Parathyroid adenoma (tissue), 2 donors: ENCODE measurements around the gene ARHGEF6.

Experiments
- H2AFZ ChIP-seq: fragments of 300-600 bp; sonication (generic); one replicate; pipeline ENCODE4 v1.7.0; 2017; ENCODE audit warnings: antibody characterized with exemption, mild to moderate bottlenecking
- H3K27ac ChIP-seq: fragments of 300-600 bp; sonication (generic); one replicate; pipeline ENCODE4 v1.7.0; 2017
- H3K27me3 ChIP-seq: fragments of 300-600 bp; sonication (generic); one replicate; pipeline ENCODE4 v1.7.0; 2017; ENCODE audit warnings: low read length; ENCODE audit not compliant: control insufficient read depth, insufficient read depth
- H3K36me3 ChIP-seq: fragments of 300-600 bp; sonication (generic); one replicate; pipeline ENCODE4 v1.7.0; 2017; ENCODE audit warnings: low read length; ENCODE audit not compliant: control insufficient read depth, insufficient read depth
- H3K4me1 ChIP-seq: fragments of 300-600 bp; sonication (generic); one replicate; pipeline ENCODE4 v1.7.0; 2017; ENCODE audit warnings: control low read depth
- H3K4me2 ChIP-seq: fragments of 300-600 bp; sonication (generic); one replicate; pipeline ENCODE4 v1.7.0; 2017; ENCODE audit warnings: low read length
- H3K4me3 ChIP-seq: fragments of 300-600 bp; sonication (generic); one replicate; pipeline ENCODE4 v1.7.0; 2017; ENCODE audit warnings: low read depth, low read length
- H3K79me2 ChIP-seq: fragments of 300-600 bp; sonication (generic); one replicate; pipeline ENCODE4 v1.7.0; 2017; ENCODE audit warnings: control low read depth
- H3K9ac ChIP-seq: fragments of 300-600 bp; sonication (generic); one replicate; pipeline ENCODE4 v1.7.0; 2017; ENCODE audit warnings: mild to moderate bottlenecking
- H3K9me3 ChIP-seq: fragments of 300-600 bp; sonication (generic); one replicate; pipeline ENCODE4 v1.7.0; 2017; ENCODE audit warnings: low read length; ENCODE audit not compliant: control insufficient read depth
- CTCF ChIP-seq: fragments of 300-600 bp; sonication (generic); IDR thresholded peaks from one replicate; pipeline ENCODE4 v1.7.0; 2017; ENCODE audit warnings: antibody characterized with exemption, mild to moderate bottlenecking
- donor health status: primary hyperparathyroidism.

The ARHGEF6 gene

GRCh38 chrX:136658151-136658550 is 122.6 kb downstream of the ARHGEF6 start:
- TF ChIP-seq CTCF = no peak
- no peak overlapping the region for H3K4me3 ChIP-seq
- no peak overlapping the region for H3K9ac ChIP-seq
- no peak overlapping the region for H3K27ac ChIP-seq
- no peaks in the 10 kb centered on the region for H3K27me3 ChIP-seq
- no peak overlapping the region for H3K4me2 ChIP-seq
- H3K36me3 ChIP-seq = no peaks in the 10 kb centered on the region
- no peaks in the 10 kb centered on the region for H3K79me2 ChIP-seq
- H3K9me3 ChIP-seq = no peaks in the 10 kb centered on the region
- H2AFZ ChIP-seq = no peak overlapping the region
- H3K4me1 ChIP-seq = no peaks in the 10 kb centered on the region

GRCh38 chrX:136656361-136656964 is 124.3 kb downstream of the ARHGEF6 start:
- Histone ChIP-seq H3K4me1 (no peaks in the 10 kb centered on the region), H3K27me3 (no peaks in the 10 kb centered on the region), H3K36me3 (no peaks in the 10 kb centered on the region), H3K4me3 (no peak overlapping the region), H3K4me2 (no peak overlapping the region), H3K79me2 (no peaks in the 10 kb centered on the region), H3K9me3 (no peaks in the 10 kb centered on the region), H3K9ac (no peak overlapping the region), H3K27ac (no peak overlapping the region), H2AFZ (no peak overlapping the region)
- TF ChIP-seq CTCF = no peak

GRCh38 chrX:136652822-136653723 is 127.7 kb downstream of the ARHGEF6 start:
- no peaks in the 10 kb centered on the region for H3K9me3 ChIP-seq
- no peak overlapping the region for H3K4me2 ChIP-seq
- H3K27ac ChIP-seq = no peak overlapping the region
- H3K27me3 ChIP-seq = no peaks in the 10 kb centered on the region
- H3K4me3 ChIP-seq = no peak overlapping the region
- H3K36me3 ChIP-seq = no peaks in the 10 kb centered on the region
- no peaks in the 10 kb centered on the region for H3K4me1 ChIP-seq
- no peak for TF ChIP-seq CTCF
- H3K9ac ChIP-seq = no peak overlapping the region
- no peaks in the 10 kb centered on the region for H3K79me2 ChIP-seq
- no peak overlapping the region for H2AFZ ChIP-seq

- H3K9ac ChIP-seq = no peak overlapping the region
- no peak overlapping the region for H3K27ac ChIP-seq
- H3K4me3 ChIP-seq = no peak overlapping the region
- no peaks in the 10 kb centered on the region for H3K4me1 ChIP-seq
- no peaks in the 10 kb centered on the region for H3K36me3 ChIP-seq
- no peaks in the 10 kb centered on the region for H3K27me3 ChIP-seq
- no peaks in the 10 kb centered on the region for H3K9me3 ChIP-seq
- no peak for TF ChIP-seq CTCF
- H3K79me2 ChIP-seq = no peaks in the 10 kb centered on the region
- H3K4me2 ChIP-seq = no peak overlapping the region
- no peak overlapping the region for H2AFZ ChIP-seq
These were observed 129.9 kb downstream of the ARHGEF6 start for GRCh38 chrX:136650811-136651210.
